K562 (cell line): ENCODE results near the gene YPEL1. TPM values are rescaled to one million over a fixed set of nuclear protein-coding genes. Genes with fewer than 3 reads are reported as not detected.

Experiments used
- ATAC-seq: fragments of 200-7000 bp; cut with Tn5 transposase; 3 replicates; pipeline ENCODE4 v1.9.1; 2020; ENCODE audit warnings: moderate library complexity
- BruUV-seq: library from RNA; stranded (reverse); fragments of 400-500 nt; replicated peaks from 2 replicates; lab custom pipeline; 2021; lab: Mats Ljungman, UMichigan
- CTCF ChIA-PET: fragments of 300-600 bp; formaldehyde crosslinking; extraction: SDS; loops from one replicate; lab custom pipeline; 2021; ENCODE audit warnings: low intra/inter-chr PET ratio; lab: Yijun Ruan, JAX
- POLR2A ChIA-PET: fragments of 300-600, 350-650 bp; sonication (Branson Sonifier 250); formaldehyde crosslinking; extraction: SDS; loops from one replicate; lab custom pipeline; 2021; ENCODE audit warnings: antibody characterized with exemption, inconsistent platforms; lab: Yijun Ruan, JAX
- DNase-seq, 4 experiments: peaks; one replicate each; pipeline versions ENCODE4 v3.0.0 to v3.0.0-alpha.2; 2011 to 2018; ENCODE audit warnings: low spot score in 3 of 4, mixed read lengths in 3 of 4; ENCODE audit errors: extremely low read depth in 1 of 4
- FAIRE-seq: peaks from 2 replicates; lab custom pipeline; 2011; peaks lifted over from hg19 to GRCh38; lab: Jason Lieb, UNC
- H2AFZ ChIP-seq: 2 replicates; pipeline ENCODE4 v1.6.0; 2011; ENCODE audit warnings: low read depth, low read length, control low read depth, inconsistent platforms
- H3K27ac ChIP-seq: fragments of 200-600 bp; 3 replicates; pipeline ENCODE4 v1.8.0; 2011; ENCODE audit warnings: low read depth, mild to moderate bottlenecking, control low read depth, inconsistent platforms, low read length, moderate library complexity, mixed read lengths; ENCODE audit errors: extremely low read depth
- H3K27me3 ChIP-seq, 2 experiments: fragments of 300-600 bp in 1 of 2; 2 replicates in 1 of 2; 3 replicates in 1 of 2; pipeline versions ENCODE4 v1.6.0 to v1.8.0; 2011; ENCODE audit warnings: inconsistent platforms in 2 of 2, low read length in 2 of 2, mild to moderate bottlenecking in 1 of 2, mixed read lengths in 1 of 2, moderate library complexity in 1 of 2; ENCODE audit not compliant: control insufficient read depth in 2 of 2, insufficient read depth in 2 of 2
- H3K36me3 ChIP-seq: fragments of 300-600 bp; 3 replicates; pipeline ENCODE4 v1.8.0; 2011; ENCODE audit warnings: mild to moderate bottlenecking, low read length, inconsistent platforms; ENCODE audit not compliant: control insufficient read depth, insufficient read depth
- H3K4me1 ChIP-seq, 2 experiments: fragments of 200-600 bp in 1 of 2; replicated peaks in 1 of 2; 2 replicates in 1 of 2; 3 replicates in 1 of 2; pipeline versions ENCODE4 v1.5.1 to v1.8.0; 2011; ENCODE audit warnings: inconsistent platforms in 2 of 2, low read length in 2 of 2, mild to moderate bottlenecking in 1 of 2, mixed read lengths in 1 of 2, moderate library complexity in 1 of 2; ENCODE audit not compliant: control insufficient read depth in 2 of 2, insufficient read depth in 2 of 2
- H3K4me2 ChIP-seq: 2 replicates; pipeline ENCODE4 v1.6.1; 2011; ENCODE audit warnings: low read length, control low read depth, inconsistent platforms, mixed read lengths; ENCODE audit not compliant: insufficient read depth
- H3K4me3 ChIP-seq: fragments of 200-600 bp; sonication (generic), shearing (Covaris generic); 2 replicates; pipeline ENCODE4 v1.5.1; 2016; ENCODE audit warnings: control low read depth, inconsistent platforms
- H3K79me2 ChIP-seq: fragments of 200-600 bp; 3 replicates; pipeline ENCODE4 v1.8.0; 2011; ENCODE audit warnings: low read length, inconsistent platforms; ENCODE audit not compliant: control insufficient read depth, insufficient read depth
- H3K9ac ChIP-seq, 2 experiments: 2 replicates each; pipeline versions ENCODE4 v1.6.0 to v1.6.1; 2011; ENCODE audit warnings: low read depth in 2 of 2, low read length in 2 of 2, control low read depth in 1 of 2, inconsistent platforms in 1 of 2, mild to moderate bottlenecking in 1 of 2, mixed read lengths in 1 of 2; ENCODE audit not compliant: insufficient read depth in 1 of 2
- H3K9me1 ChIP-seq: one replicate; pipeline ENCODE4 v1.6.0; 2011; ENCODE audit warnings: inconsistent platforms, mild to moderate bottlenecking, low read length, moderate library complexity; ENCODE audit not compliant: control insufficient read depth, insufficient read depth
- H3K9me3 ChIP-seq: replicated peaks from 2 replicates; pipeline ENCODE4 v1.5.1; 2011; ENCODE audit warnings: low read depth, low read length, inconsistent platforms; ENCODE audit not compliant: control insufficient read depth, insufficient read depth
- H4K20me1 ChIP-seq: replicated peaks from 2 replicates; pipeline ENCODE4 v1.6.1; 2011; ENCODE audit warnings: low read length, inconsistent platforms, mixed read lengths; ENCODE audit not compliant: control insufficient read depth, insufficient read depth
- HDAC6 ChIP-seq: IDR thresholded peaks from 2 replicates; pipeline ENCODE4 v1.6.1; 2012; ENCODE audit warnings: low read depth, mild to moderate bottlenecking, control low read depth, inconsistent platforms, low read length, moderate library complexity
- HMG20B ChIP-seq: fragments of 250-450 bp; sonication (Bioruptor Pico); IDR thresholded peaks from 2 replicates; pipeline ENCODE4 v1.5.0; 2021; ENCODE audit warnings: mild to moderate bottlenecking
- MEF2D ChIP-seq: conservative IDR thresholded peaks from 2 replicates; pipeline ENCODE4 v1.6.1; 2016; ENCODE audit warnings: low read depth, missing genetic modification characterization, missing compliant biosample characterization
- NFE2L1 ChIP-seq: fragments of 450-650 bp; IDR thresholded peaks from 2 replicates; pipeline ENCODE4 v1.6.1; 2016; ENCODE audit warnings: missing genetic modification characterization, low read depth, mild to moderate bottlenecking, missing compliant biosample characterization, moderate library complexity, borderline replicate concordance
- POLR2AphosphoS2 ChIP-seq: IDR thresholded peaks from 2 replicates; pipeline ENCODE4 v1.6.1; 2012; ENCODE audit warnings: low read length, improper control_type of control experiment
- POLR2H ChIP-seq: IDR thresholded peaks from 2 replicates; pipeline ENCODE4 v1.6.1; 2016; ENCODE audit warnings: missing genetic modification characterization, low read depth, mild to moderate bottlenecking, control low read depth, missing compliant biosample characterization, moderate library complexity
- RBM39 ChIP-seq: fragments of 200-400 bp; formaldehyde crosslinking; optimal IDR thresholded peaks from 2 replicates; pipeline ENCODE3; 2018; ENCODE audit warnings: low read depth, low read length
- SP1 ChIP-seq: sonication (generic); formaldehyde crosslinking; IDR thresholded peaks from 2 replicates; pipeline ENCODE4 v1.8.1; 2022; ENCODE audit warnings: mild to moderate bottlenecking, missing genetic modification reagents
- TAL1 ChIP-seq: fragments of 450-650 bp; IDR thresholded peaks from 2 replicates; pipeline ENCODE4 v1.6.1; 2016; ENCODE audit warnings: mild to moderate bottlenecking
- TCFL5 ChIP-seq: fragments of 250-450 bp; sonication (Bioruptor Pico); conservative IDR thresholded peaks from 2 replicates; pipeline ENCODE4 v1.6.1; 2021; ENCODE audit warnings: mild to moderate bottlenecking, moderate library complexity, matching md5 sums
- ZNF121 ChIP-seq: sonication (generic); formaldehyde crosslinking; conservative IDR thresholded peaks from 2 replicates; pipeline ENCODE4 v1.8.0; 2022; ENCODE audit warnings: missing genetic modification reagents
- ZNF23 ChIP-seq: fragments of 250-450 bp; sonication (Bioruptor Pico); IDR thresholded peaks from 2 replicates; pipeline ENCODE4 v1.4.0; 2020; ENCODE audit warnings: mild to moderate bottlenecking
- WGBS: fragments of 100-300 bp; shearing (Covaris generic); methylation state at CpG from one replicate; pipeline ENCODE4 v1.1.6; 2016; ENCODE audit warnings: low coverage, mixed read lengths; ENCODE audit not compliant: insufficient coverage; ENCODE audit errors: missing lambda C conversion rate; 5-methylcytosine and 5-hydroxymethylcytosine counted together
- in situ Hi-C: fragments of 300-500 bp; cut with MboI; formaldehyde crosslinking; loops from 4 replicates; pipeline ENCODE4 v1.15.0; 2018; ENCODE audit warnings: inconsistent platforms, mixed read lengths
- intact Hi-C: fragments of 100-400 bp; cut with micrococcal nuclease; formaldehyde crosslinking; loops from 2 replicates; pipeline ENCODE4 v1.14.2; 2022
- polyA plus RNA-seq, 8 experiments: library from polyadenylated mRNA; depleted of rRNA in 4 of 8; stranded (reverse) in 5 of 8; unstranded in 3 of 8; fragments of >200 nt; fragmentation: Nextera tagmentation in 2 of 8; fragmentation: Illumina TruSeq in 1 of 8; extraction: Ambion mirVana in 2 of 8; extraction: Trizol in 1 of 8; gene quantifications; 2 replicates each; pipeline versions ENCODE4 v1.2.1 to v1.2.3, GENCODE V29; 2011 to 2014; ENCODE audit warnings: inconsistent platforms in 1 of 8, missing spikeins in 1 of 8
- total RNA-seq, 7 experiments: library from RNA; depleted of rRNA in 6 of 7; stranded (reverse); fragments of >200 nt in 6 of 7; fragmentation: Illumina TruSeq in 2 of 7; extraction: Trizol in 2 of 7; gene quantifications; 2 replicates each; pipeline versions ENCODE4 v1.2.1 to v1.2.3, GENCODE V29; 2011 to 2021; ENCODE audit warnings: low replicate concordance in 1 of 7
- TF ChIP-seq, protein P1 (sequence below): IDR thresholded peaks from 3 replicates; pipeline ENCODE4 v1.6.1; 2011; ENCODE audit warnings: borderline replicate concordance, mild to moderate bottlenecking; ENCODE audit not compliant: insufficient read length, insufficient read depth
- TF ChIP-seq, protein P2 (sequence below): fragments of 250-450 bp; sonication (Bioruptor Pico); IDR thresholded peaks from 2 replicates; pipeline ENCODE4 v1.4.0; 2020; ENCODE audit warnings: mild to moderate bottlenecking, moderate library complexity
- TF ChIP-seq, protein P3 (sequence below): fragments of 450-650 bp; formaldehyde crosslinking; IDR thresholded peaks from 2 replicates; pipeline ENCODE4 v1.4.0; 2022; ENCODE audit warnings: missing genetic modification characterization

Gene YPEL1
- total and polyA plus RNA-seq, 9 of the 15 experiments (the other 6 are each of a cell fraction or from before 2014, with no cell fraction given) = 0.07 to 2.2 (median 0.46) TPM

DNA sequence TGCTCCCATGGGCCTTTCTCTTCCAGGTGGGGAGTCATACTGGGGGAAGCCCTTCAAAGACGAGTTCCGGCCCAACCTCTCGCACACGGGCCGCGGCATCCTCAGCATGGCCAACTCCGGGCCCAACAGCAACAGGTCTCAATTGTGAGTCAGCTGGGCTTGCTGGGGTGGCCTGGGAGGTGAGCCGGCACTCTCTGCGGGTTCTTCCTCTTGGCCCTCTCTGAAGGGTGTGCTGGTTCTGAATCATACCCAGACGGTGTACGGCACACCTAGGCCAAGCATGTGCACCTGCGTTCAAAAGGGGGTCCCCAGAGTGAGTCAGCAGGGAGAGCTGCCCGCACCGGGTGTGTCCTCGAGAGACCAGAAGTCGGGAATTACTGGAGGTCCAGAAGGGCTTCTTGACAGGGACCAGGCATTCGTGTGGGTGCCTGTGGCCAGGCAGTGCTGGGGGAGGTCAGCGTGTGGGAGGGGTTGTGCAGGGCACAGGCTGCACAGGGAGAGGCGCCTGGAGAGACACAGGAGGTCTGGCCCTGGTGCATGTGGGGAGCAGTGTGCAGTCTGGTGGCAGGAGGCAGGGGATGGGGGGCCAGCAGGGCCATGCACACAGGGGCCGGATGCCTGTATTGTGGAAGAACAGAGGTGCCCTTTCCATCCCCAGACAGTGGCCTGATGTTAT lies 46.8 kb downstream of the YPEL1 start:
- Histone ChIP-seq H2AFZ (no peak overlapping the region), H3K27me3 (no peaks in the 10 kb centered on the region), H4K20me1 (peaks cover 10% of the 10 kb centered on the region; the same call in 1 of the 2 replicates), H3K9me1 (peaks cover 7% of the 10 kb centered on the region), H3K27ac (no peak overlapping the region), H3K9me3 (no peaks in the 10 kb centered on the region), H3K36me3 (peaks cover 85% of the 10 kb centered on the region), H3K79me2 (no peaks in the 10 kb centered on the region), H3K4me1 (peaks cover 5 to 51% of the 10 kb centered on the region in 2 experiments; a peak in 3 of 5 replicates), H3K4me2 (no peak overlapping the region), H3K4me3 (no peak overlapping the region), H3K9ac (peak overlapping the region in 1 of 2 experiments; percentile 64; a peak in 2 of 4 replicates)
- POLR2A ChIA-PET = interaction anchor here (0.6 to 8.6 kb wide), 10 partner anchors 9 to 392 kb away, joined by 3 to 111 read pairs (median 8); partner anchors contain the start of genes PPIL2 and SDF2L1
- intact Hi-C loops = no loop called here
- WGBS = 89% methylated on average over 20 of the region's 20 CpGs
- DNase-seq (peak in 1 of 4 experiments; percentile 62), FAIRE-seq (no peak), ATAC-seq (peak; percentile 3)
- in situ Hi-C loops = no loop called here
- CTCF ChIA-PET = no interaction called here
- BruUV-seq = no TSS peak
- TF ChIP-seq NFE2L1 (no peak), HMG20B (CRISPR knock-in tag) (no peak), ZNF23 (CRISPR knock-in tag) (no peak), POLR2H (tag) (no peak), POLR2AphosphoS2 (no peak), TCFL5 (CRISPR knock-in tag) (no peak), RBM39 (no peak), TAL1 (no peak), MEF2D (tag) (no peak), ZNF121 (CRISPR knock-in tag) (no peak), SP1 (CRISPR knock-in tag) (no peak), HDAC6 (no peak)
- TF ChIP-seq, protein P1, sequence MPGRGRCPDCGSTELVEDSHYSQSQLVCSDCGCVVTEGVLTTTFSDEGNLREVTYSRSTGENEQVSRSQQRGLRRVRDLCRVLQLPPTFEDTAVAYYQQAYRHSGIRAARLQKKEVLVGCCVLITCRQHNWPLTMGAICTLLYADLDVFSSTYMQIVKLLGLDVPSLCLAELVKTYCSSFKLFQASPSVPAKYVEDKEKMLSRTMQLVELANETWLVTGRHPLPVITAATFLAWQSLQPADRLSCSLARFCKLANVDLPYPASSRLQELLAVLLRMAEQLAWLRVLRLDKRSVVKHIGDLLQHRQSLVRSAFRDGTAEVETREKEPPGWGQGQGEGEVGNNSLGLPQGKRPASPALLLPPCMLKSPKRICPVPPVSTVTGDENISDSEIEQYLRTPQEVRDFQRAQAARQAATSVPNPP = no peak
- TF ChIP-seq, protein P2, sequence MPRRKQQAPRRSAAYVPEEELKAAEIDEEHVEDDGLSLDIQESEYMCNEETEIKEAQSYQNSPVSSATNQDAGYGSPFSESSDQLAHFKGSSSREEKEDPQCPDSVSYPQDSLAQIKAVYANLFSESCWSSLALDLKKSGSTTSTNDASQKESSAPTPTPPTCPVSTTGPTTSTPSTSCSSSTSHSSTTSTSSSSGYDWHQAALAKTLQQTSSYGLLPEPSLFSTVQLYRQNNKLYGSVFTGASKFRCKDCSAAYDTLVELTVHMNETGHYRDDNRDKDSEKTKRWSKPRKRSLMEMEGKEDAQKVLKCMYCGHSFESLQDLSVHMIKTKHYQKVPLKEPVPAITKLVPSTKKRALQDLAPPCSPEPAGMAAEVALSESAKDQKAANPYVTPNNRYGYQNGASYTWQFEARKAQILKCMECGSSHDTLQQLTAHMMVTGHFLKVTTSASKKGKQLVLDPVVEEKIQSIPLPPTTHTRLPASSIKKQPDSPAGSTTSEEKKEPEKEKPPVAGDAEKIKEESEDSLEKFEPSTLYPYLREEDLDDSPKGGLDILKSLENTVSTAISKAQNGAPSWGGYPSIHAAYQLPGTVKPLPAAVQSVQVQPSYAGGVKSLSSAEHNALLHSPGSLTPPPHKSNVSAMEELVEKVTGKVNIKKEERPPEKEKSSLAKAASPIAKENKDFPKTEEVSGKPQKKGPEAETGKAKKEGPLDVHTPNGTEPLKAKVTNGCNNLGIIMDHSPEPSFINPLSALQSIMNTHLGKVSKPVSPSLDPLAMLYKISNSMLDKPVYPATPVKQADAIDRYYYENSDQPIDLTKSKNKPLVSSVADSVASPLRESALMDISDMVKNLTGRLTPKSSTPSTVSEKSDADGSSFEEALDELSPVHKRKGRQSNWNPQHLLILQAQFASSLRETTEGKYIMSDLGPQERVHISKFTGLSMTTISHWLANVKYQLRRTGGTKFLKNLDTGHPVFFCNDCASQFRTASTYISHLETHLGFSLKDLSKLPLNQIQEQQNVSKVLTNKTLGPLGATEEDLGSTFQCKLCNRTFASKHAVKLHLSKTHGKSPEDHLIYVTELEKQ = no peak
- TF ChIP-seq, protein P3, sequence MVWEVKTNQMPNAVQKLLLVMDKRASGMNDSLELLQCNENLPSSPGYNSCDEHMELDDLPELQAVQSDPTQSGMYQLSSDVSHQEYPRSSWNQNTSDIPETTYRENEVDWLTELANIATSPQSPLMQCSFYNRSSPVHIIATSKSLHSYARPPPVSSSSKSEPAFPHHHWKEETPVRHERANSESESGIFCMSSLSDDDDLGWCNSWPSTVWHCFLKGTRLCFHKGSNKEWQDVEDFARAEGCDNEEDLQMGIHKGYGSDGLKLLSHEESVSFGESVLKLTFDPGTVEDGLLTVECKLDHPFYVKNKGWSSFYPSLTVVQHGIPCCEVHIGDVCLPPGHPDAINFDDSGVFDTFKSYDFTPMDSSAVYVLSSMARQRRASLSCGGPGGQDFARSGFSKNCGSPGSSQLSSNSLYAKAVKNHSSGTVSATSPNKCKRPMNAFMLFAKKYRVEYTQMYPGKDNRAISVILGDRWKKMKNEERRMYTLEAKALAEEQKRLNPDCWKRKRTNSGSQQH = peak; percentile 63; the same call in 1 of the 2 replicates
